OCI-M2 (cell line): ENCODE measurements around the gene EAF1.
"Not testable (repeated sequence)": the region's sequence is repeated elsewhere in the genome, so short reads cannot be mapped to it uniquely, and the experiment has no call there.

Experiments
- DNase-seq: peaks from one replicate; lab custom pipeline; 2025; ENCODE audit not compliant: unreplicated experiment; lab: John Stamatoyannopoulos, UW

Gene EAF1

DNA sequence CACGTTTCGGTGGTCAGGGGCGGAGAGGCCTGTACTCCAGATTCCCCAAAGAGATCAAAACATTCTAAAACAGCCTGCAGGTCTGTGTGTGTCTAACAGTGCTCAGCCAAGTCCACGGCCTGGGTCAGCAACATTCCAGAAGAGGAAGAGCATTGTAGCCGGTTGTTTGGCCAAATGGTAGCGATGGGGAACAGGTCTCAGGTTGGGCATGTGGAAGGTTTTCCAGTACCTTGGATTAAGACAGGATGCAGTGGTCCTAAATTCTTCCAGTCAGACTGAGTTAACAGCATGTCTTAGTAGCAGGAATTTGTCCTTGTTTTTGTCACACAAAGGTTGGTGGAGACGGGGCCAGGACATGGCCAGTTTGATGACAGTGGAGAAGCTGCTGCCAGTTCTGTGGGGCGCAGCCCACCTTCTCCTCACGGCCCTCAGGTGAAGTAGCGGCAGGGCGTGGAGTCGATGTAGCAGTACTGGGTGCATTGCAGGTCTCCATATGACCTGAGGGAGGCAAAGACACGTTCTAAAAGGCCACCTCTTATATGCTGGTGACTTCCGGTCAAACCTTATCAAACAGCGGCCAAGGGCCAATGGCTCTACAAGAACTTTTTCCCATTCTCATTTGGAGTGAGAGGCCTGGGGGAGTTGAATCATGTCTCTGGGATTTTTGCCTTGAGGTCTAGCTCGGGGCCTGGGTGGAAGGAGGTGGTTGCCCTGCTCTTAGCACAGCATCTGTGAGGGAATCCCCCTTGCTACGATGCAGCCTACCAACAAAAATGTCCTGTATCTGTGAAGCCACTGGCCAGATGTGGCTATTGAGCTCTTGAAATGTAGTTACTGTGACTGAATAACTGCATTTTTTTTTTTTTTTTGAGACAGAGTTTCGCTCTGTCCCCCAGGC, 24.1 kb downstream of the EAF1 start:
- DNase-seq: no peak

- DNase-seq: no peak
These were observed 24.8 kb downstream of the EAF1 start for GRCh38 chr3:15452156-15452555.

- DNase-seq: no peak
These were observed 25.6 kb downstream of the EAF1 start for GRCh38 chr3:15452961-15453360.

- DNase-seq: no peak
These were observed 26.1 kb downstream of the EAF1 start for GRCh38 chr3:15453501-15453900.

DNA sequence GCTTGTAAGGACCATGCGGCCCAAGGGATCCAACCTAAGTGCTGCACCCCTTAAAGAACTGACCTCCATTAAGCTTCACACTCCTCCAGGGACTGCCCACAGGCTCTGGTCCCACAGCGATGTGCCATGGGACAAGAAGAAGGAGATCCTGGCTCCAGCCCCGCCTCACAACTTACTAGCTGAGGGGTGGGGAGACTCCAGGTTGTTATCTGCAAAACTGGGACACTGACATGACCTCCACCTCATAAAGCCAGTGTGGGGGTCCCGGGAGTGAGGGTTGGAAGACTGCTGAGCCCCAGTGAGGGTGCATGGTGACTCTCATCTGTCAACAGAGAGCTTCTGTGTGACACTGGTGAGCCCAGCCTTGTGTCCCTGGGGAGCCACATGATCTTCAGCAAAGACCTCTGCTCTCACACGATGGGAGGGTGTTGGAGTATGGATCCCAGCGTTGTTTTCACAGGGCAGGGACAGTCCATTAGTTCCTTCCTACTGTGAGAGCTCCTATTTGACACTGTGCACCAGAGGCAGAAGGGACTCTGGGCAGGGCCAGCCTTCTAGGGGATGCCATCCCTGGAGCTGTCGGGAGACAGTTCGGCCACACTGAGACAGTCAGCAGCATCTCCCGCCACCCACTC, 26.7 kb downstream of the EAF1 start:
- no peak for DNase-seq

GRCh38 chr3:15454965-15455364, 27.6 kb downstream of the EAF1 start:
- DNase-seq: no peak

- no peak for DNase-seq
These were observed 28.4 kb downstream of the EAF1 start for GRCh38 chr3:15455756-15456155.

GRCh38 chr3:15456321-15456720, 28.9 kb downstream of the EAF1 start:
- no peak for DNase-seq

GRCh38 chr3:15456915-15457314, 29.5 kb downstream of the EAF1 start:
- DNase-seq: not testable (repeated sequence)

DNA sequence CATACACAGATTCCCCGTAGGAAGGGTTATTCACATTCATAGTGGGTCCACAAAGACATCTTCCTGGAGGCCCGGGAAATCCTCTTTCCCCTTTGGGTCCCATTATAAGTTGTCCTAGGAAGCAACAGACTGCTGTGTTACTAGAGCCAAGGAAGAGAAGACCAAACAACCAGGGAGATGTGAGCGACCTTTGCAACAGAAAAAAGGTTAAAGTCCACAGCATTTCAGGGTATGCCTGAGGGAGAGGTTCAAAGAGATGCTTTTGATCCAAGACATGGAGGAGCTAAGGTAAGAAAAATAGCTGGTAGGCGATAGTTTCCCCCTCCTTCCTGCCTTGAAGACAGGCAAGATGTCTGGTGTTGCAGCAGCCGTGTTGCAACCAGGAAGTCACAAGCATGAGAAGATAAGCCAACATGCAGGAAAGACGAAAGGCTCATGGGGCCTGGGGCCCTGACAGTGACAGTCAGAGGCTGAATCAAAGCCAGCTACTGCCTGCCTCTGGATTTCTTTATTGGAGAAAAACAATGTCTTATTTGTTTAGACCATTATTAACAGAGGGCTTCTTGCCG, 30.9 kb downstream of the EAF1 start:
- no peak for DNase-seq

- no peak for DNase-seq
These were observed 33.6 kb downstream of the EAF1 start for GRCh38 chr3:15460891-15461531.

DNA sequence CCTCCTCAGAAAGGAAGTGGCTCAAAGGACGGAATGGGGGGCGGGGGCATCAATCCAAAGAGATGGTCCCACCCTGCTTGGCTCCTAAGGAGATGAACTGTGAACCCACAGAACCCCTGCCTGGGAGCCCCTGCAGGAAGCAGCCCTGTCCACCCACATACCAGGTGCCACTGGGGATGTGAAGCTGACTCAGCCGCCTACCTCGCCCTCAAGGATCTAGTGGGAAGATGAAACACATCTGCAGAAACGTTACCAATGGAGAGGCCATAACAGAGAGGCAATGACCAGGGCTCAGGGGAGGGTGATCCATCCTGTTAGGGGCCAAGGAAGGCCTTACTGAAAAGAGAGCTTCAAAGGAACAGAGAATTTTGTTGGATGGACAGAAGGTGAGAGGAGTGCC, 35.1 kb downstream of the EAF1 start:
- DNase-seq: no peak

DNA sequence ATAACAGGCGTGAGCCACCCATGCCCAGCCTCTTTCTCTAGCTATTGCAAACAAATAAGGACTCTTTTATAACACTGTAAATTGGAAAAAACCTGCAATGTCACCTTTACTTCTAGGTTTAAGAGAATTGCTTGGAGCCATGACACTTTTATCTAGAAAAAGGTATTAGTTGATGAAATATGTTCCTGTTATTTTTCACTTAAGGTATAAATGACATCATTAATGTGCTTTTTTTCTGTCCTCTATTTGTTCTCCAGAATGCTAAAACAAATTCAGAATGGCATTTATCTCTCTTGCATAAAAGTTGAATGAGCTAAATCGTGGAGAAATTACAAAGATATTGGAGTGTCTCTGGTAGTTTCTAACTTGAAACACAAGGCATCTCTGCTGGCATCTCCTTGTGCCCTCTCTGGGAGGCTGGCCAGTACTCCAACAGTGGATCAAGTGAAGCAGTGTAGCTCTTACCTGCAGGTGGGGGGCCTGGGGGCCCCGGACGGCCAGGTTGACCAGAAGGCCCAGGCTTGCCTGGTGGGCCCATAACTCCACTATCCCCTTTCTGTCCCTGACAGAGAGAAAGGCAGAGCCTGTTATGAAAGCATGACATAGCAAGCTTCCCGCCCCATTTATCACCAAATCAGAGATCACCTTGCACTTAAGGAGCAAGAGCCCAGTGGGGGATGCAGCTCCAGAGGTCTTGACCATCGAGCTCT, 38.6 kb downstream of the EAF1 start:
- no peak for DNase-seq

DNA sequence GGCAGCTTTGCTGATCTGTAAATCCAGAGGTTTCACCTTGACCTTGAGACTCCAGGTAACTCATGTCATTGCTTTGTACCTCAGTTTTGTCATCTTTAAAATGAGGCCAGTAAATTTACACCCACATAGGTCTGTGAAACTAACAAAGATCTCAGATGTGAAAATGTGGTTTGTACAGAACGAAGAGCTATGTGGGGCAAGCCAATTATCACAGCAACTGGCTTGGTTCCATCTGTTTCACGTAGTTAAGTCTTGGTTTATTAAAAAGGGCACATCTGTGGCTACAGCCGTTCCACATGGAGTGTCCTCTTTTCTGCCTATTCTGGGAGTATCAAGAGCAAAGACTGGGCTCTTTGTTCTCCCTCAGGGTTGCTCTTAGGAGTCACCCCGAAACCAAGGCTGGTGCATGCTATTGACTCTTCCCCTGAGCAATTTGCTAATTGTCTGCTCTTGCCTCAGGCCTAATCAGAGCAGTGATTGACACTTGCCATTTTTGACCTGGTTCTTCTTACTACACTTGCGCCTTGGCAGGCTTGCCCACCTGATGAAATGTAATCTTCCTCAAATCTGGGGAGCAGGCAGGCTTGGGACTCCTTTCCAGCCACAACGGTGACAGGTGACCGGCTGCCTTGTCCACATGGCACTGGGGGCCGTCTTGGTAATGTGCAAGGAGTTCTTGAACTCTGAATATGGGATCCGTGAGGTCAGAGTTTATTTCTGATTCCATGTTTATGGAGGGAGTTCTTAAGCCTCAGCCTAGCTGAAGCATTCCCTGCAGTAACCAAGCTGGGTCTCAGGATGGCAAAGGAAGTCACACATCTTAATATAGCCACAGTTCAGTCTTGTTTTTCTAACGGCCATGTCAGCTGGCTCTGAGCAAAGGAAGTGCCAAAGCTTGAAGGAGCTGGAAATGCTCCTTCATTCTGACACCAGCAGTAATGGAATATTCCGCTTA, 40.1 kb downstream of the EAF1 start:
- DNase-seq: no peak

DNA sequence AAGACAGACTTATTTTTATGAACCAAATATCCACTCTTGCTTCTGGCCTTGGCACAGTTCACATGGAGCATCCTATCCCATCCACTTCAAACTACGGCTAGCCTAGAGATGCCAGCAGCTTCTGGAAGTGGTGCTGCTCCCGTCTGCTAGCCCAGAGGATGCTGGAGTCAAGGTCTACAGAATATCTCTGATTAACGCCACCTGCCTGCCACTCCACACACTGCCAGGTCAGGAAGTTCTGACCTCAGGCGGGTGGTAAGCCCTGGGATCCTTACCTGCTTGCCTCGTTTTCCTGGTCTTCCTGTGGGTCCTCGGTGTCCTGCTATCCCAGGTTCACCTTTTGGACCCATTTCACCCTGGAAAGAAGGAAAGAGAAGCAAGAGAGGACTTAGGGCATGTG, 42.9 kb downstream of the EAF1 start:
- no peak for DNase-seq

- DNase-seq: no peak
These were observed 43.5 kb downstream of the EAF1 start for GRCh38 chr3:15470849-15471248.

- DNase-seq: no peak
These were observed 44.5 kb downstream of the EAF1 start for GRCh38 chr3:15471861-15472260.

DNA sequence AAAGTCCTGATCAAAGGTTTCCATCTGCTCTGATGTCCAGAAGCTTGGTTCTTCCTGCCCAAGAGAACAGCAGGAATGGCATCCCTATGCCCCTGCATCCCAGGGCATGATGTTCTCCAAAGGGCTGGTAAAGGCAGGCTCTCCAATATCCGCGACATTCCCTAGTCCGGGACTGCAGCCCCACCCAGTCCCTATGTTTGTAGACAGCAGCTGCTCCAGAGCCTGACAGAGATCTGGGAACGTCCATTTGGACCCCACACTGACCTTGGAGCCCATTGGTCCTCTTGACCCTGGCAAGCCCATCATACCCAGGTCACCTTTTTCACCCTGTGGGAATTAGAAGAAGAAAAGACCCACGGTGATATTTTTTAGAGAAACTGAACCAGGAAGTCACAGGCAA, 47.8 kb downstream of the EAF1 start:
- no peak for DNase-seq

GRCh38 chr3:15476378-15476777, 49.0 kb downstream of the EAF1 start:
- DNase-seq: no peak
